GM21786 (cell line): ENCODE results near the gene SP7.

Experiments used
- ATAC-seq: cut with Tn5 transposase; IDR thresholded peaks from one replicate; pipeline ENCODE4 v1.9.1; 2021; ENCODE audit not compliant: unreplicated experiment

The SP7 gene

DNA sequence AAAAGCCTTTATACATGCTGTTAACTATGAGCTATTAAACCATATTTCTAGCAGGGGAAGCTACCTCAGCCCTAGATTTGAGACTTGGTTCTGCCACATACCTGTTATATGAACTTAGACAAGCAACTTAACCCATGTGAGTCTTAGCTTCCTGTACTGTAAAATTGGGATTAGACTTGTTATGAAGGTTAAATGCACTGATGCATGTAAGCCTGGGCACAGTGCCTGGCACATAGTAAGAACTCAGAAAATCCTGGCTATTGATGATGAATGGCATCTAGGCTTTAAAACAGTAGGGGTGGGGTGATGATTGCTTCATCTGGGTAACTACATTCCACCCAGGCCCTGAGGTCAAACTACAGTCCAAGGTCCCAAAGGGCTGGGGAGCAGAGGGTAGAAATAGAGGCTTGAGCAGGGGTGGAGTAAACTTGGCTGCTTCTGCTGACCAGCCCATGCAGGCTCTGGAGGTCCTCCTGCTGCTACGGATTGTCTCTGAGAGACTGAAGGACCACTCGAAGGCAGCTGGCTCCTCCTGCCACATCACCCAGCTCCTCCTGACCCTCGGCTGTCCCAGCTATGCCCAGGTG is 56.8 kb downstream of the SP7 start:
- no peak for ATAC-seq

DNA sequence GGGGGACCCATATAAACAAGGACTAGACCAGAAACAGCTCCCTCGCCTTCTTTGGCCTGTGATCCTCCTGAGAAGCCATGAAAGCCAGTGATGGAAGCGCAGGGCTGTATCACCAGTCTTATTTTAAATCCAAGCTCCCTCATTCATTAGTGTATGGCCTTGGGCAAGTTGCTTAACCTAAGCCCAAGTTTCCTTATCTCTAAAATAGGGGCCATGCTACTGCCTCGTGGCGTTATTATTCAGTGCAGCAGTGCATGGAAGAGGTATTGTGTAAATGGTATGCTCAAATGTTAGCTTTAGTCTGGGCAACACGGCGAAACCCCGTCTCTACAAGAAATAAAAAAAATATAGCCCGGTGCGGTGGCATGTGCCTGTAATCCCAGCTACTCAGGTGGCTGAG is 58.2 kb downstream of the SP7 start:
- ATAC-seq: no peak
